ENCODE results near the gene NIPAL3.
"Not testable (repeated sequence)": the region's sequence is repeated elsewhere in the genome, so short reads cannot be mapped to it uniquely, and the experiment has no call there.

The NIPAL3 gene

DNA sequence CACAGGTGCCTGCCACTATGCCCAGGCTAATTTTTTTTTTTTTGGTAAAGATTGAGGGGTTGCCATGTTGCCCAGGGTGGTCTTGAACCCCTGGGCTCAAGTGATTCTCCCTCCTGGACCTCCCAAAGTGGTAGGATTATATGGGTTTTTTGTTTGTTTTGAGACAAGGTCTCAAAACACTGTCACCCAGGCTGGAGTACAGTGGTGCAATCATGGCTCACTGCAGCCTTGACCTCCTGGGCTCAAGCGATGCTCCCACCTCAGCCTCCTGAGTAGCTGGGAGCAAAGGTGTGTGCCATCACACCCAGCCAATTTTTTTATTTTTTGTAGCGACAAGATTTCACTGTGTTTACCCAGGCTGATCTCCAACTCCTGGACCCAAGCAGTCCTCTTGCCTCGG is 78.2 kb downstream of the NIPAL3 start:
- DNase-seq, result no peak

DNA sequence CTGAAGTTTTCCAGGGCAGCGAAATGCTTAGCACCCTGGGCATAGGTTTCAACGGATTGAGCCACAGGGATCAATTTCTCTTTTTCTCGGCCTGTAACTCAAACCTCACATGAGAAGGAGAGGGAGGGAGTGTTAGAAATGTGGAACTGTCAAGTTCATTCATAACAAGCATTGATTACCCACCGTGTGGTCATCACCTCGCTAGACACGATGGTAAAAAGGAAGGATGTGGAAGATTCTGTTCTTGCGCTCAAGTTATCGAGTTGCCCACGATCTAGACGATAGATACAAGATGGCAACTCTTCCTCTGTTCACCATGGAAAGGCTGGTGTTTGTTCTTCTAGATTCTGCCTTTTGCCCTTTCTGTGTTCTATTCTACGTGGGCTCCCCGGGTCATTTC is 83.0 kb downstream of the NIPAL3 start:
- no peak for DNase-seq

DNA sequence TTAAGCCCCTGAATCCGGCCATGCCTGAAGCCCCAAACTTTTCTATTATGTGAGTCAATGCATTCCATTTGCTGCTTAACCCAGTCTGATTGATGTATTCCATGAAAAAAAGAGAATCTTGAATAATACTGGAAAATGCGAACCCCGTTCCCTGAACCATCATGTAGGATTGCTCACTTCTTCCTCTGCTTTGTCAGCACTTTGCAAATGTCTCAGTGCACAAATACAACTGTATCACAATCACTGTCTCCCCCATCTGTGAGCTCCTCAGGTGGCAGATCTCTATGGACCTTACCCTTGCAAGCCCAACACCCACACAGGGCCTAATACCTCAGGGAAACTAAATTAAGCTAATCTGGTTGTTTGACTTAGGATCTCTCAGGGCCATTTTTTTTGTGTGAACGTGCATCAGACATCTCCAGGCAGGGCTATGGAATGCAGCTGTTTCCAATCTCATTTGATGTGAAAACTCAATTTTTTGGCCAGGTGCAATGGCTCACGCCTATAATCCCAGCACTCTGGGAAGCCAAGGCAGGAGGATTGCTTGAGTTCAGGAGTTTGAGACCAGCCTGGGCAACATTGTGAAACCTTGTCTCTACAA is 84.9 kb downstream of the NIPAL3 start:
- no peak for DNase-seq

DNA sequence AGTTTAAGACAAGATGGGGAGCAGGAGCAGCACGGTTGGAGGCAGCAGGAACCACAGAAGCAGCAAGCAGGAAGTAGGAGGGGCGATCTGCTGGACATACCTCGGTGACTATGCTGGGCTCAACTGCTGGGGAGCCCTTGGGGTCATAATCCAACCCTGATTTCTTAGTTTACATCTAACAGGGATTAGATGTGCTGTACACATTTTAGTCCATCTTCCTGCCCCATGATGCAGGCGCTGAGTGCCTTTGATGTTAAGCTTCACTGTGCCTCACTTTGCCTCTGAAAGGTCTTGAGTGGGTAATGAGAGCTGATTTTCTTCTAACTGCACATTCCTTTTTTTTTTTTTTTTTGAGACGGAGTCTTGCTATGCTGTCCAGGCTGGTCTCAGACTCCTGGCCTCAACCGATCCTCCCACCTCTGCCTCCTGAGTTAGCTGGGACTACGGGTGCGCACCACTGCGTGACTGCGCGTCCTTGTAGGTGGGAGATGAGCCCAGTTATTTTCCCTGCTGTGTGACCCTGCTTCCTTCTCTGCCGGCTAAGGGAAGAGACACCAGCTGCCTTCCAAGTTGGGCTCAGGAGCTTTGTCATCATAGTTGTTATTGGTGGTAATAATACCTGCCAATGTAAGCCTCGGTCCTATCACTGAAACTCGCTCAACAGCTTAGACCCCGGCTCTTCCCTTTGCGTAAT is 85.9 kb downstream of the NIPAL3 start:
- no peak for DNase-seq

DNA sequence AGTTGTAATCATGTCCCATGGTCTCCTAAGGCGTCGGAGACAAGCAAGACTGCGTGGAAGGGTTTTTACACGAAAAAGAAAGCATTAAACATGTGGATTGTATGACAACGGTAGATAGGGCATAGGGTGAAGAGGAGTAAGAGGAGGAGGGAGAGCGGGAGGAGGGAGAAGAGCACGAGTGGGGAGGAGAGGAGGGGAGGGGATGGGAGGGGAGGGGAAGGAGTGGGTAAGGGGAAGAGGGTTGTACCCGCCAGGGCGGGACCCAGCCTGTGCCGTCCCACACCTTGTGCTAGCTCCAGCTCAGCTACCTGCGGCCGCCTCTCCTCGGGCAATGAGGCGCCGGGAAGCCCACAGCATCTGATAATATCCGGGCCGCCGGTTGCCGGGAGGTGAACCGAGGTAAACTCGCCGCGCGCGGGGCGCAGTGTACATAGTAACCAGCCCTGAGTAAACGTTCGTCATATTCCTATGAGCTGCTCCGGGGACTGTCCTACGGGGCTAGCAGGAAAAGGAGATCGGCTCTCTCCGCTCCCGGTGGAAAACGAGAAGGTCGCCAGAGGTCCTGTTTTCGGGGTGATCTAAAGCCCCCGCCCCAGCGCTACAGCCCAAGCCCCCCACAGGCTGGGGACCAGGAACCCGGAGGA is 86.6 kb downstream of the NIPAL3 start:
- peak; percentile 60 for DNase-seq

DNA sequence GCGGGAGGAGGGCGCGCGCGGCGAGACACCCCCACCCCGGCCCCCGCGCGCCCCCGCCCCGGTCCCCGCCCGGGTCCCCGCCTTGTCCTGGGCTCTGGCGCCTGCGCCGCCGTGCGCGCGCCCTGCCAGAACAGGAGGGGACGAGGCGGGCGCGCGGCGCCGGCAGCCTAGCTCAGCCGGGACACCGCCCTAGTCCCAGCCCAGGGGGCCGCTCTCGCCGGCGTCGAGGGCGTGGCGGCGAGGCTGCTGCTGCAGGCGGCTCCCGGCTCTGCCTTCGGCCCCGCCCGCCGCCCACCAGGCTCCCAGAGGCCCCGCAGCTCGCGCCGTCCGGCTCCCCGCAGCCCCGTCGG is 87.1 kb downstream of the NIPAL3 start, which contains the start of gene RCAN3:
TSS of gene RCAN3 (plus strand) at position 128 of the 350 bp plus-strand sequence. CDS start 11,537 bp downstream, outside the sequence.
- peak; percentile 89 for DNase-seq

DNA sequence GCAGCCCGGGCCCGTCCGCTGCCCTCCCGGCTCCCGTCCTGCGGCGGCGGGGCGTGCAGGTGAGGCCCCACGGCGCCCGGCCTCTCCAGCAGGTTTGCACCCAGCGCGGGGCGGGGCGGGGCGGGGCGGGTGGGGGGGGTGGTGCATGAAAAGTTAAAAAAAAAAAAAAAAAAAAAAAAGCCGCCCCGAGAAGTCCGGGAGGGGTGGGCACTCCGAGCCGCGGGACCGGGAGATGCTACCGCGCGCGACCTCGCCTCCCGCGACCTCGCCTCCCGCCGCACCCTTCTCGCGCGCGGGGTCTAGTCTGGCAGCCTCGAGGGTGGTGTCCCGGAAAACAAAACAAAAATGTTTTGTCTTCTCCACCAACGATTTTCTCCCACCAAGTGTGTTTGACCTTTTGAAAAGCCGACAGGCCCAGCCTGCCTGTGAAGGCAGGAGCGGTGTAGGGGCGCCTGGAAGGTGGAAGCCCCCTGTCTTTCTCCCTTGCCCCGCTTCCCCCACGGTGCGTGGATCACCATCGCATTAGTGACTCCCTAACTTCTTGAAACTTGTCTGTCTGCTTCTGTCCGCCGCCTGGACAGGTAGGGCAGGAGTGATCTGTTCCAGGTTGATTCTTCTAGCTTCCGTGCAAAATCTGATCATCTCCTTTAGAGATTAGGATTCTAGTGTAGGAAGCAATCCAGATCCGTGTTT is 87.6 kb downstream of the NIPAL3 start:
- DNase-seq, result no peak

DNA sequence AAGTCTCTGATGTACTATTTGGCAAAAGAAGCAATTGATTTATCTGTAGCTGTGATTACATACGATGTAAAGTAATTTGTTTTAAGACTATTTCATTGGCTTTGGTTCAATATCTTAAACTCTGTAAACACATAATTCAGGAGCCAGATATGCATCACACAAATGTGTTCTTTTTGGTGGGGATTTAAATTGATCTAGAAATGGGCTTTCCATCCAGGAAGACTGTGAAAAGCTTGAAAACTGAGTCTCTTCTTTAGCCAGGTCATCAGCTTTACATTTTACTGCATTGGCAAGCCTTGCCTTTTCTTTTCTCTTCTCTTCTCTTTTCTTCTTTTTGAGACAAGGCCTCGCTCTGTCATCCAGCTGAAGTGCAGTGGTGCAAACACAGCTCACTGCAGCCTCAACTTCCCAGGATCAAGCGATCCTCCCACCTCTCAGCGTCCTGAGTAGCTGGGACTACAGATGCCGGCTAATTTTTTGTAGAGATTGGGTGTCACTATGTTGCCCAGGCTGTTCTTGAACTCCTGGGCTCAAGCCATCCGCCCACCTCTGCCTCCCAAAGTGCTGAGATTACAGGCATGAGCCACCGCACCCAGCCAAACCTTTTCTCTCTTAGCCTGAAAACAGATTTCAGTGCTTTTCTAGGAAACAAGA is 88.4 kb downstream of the NIPAL3 start:
- no peak for DNase-seq

DNA sequence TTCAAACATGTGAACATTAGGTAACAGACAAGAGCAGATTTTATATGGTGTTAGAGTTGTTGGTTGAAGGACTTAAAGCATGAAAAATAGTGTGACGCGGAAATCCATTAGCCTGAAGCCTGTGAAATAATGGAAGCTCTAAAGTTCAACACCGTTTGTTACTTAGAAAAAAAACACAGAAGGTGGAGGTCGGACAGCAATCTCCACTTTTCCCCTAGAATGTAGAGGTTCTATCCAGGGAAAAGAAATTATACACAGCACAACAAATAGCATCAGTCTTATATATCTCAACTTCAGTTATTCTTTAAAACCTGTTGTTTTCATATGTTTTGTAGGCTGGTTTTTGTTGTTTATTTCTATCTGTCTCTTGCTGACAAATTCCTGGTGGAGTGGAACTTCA is 89.0 kb downstream of the NIPAL3 start:
- DNase-seq, result no peak

DNA sequence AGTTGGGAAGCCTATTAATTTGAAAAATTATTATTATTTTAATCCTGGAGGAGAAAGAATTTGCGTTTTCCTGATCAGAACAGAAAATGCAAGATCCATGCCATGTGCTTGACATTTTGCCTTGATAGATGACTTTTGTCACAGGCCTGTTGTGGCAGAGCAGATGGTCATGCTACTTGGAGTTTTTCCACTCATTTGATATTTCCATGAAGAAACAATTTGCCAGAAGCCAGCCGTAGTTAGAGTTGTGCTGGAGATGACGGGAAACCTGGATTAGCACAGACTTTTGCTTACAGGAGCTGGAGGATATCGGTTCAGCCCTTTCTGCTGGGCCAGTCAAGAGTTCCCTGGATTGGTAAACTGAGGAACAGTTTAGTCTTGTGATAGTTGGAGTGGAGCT is 90.2 kb downstream of the NIPAL3 start:
- no peak for DNase-seq

DNA sequence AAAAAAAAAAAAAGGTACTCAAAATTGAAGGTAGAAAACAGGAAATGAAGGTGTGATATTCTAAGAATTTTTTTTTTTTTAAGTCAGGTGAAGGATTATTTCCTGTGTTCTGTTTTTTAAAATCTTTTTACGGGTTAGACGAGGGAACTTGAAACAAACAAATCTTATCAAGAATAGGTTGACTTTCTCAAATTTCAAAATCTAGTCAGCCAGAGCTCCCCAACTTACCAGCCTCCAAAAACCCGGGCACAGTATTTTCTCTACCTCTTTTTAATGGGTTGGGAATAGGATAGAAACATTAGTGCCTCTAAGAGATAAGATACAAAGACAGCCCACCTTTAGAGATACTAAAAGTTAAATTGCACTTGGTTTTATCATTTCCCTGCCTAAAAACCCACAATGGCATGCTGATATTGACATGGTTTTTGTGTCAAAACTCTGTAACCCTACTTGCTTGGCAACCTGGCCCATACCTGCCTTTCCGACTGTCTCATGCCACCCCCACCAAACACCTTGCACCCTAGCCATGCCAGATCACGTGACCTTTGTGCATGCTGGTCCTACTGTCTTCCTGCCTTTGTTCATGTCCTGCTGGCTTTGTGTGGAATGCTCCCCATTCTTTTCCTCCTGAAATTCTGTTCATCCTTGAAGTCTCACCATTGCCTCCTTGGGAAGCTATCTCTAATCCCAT is 91.2 kb downstream of the NIPAL3 start:
- DNase-seq, result no peak

DNA sequence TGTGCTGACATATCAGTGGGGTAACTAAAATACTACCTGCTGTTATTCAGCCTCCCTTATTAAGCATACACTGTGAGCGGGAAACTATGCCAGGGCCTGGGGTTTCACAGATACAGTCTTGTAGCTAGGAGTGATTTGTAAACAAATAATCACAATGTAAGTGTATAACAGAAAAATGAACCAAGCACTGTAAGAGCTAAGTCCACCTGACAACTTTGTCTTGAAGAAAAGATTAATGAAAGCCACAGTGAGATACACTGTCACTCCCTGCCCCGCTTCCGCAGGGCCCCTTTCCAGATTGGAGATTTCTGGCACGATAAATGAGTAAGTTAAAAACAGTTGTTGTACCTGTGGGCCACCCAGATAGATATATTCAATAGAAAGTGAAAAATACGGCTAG is 91.8 kb downstream of the NIPAL3 start:
- DNase-seq, result no peak

DNA sequence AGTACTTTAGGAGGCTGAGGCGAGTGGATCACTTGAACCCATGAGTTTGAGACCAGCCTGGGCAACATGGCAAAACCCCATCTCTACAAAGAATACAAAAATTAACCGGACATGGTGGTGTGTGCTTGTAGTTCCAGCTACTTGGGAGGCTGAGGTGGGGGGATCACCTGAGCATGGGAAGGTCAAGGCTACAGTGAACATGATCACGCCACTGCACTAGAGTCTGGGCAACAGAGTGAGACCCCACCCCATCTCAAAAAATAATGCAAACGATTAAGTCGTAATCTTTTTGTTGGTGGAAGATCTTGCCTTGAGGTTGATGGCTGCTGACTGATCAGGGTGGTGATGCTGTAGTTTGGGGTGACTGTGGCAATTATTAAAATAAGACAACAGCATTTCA is 93.3 kb downstream of the NIPAL3 start:
- DNase-seq, result no peak

DNA sequence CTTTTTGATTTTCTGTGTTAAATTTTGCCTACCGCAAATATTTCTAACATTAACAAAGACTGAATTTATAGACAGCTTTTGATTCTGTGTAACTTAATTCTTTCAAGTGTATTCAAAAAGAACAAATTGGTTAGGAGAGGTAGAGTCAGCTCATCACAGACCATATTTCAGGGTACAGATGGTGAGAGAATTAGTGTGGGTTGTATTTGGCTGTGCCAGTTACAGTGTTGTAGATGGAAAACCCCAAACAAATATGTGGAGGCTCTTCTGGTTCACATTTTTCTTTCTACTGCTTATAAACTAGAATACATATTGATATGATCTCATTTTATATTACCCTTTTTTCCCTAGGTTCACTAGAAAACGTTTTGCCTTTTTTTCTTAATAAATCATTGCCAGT is 98.1 kb downstream of the NIPAL3 start:
- no peak for DNase-seq

DNA sequence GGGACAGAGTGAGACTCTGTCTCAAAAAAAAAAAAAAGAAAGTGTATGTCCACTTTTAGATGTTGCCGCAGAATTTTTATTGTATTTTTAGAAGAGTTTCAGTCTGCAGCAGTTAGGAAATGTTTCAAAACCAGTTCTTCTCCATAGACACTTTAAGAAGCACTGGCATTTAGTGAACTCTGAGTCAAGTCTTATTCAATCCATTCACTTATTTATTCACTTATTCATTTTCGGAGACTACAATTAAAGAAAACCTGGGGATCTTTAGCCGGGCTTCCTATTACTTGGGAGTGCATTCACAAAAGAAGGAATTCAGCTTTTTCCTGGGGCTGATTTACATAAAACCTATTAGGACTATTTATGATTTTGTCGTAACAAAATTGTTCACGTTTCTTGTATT is 99.3 kb downstream of the NIPAL3 start:
- DNase-seq, result no peak

DNA sequence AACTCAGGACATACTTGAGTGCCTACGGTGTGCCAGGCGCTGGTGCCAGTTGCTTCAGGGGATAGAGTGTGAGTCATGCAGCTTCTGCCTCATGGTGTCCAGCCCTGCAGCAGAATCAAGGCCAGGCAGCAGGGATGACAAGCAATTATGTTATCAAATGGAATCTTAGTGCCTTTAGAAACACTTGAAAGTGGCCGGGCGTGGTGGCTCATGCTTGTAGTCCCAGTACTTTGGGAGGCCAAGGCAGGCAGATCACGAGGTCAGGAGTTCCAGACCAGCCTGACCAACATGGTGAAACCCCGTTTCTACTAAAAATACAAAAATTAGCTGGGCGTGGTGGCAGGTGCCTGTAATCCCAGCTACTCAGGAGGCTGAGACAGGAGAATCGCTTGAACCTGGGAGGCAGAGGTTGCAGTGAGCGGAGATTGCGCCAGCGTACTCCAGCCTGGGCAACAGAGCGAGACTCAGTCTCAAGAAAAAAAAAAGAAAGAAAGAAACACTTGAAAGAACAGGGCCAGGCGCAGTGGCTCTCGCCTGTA is 100.1 kb downstream of the NIPAL3 start:
- DNase-seq, result not testable (repeated sequence)

DNA sequence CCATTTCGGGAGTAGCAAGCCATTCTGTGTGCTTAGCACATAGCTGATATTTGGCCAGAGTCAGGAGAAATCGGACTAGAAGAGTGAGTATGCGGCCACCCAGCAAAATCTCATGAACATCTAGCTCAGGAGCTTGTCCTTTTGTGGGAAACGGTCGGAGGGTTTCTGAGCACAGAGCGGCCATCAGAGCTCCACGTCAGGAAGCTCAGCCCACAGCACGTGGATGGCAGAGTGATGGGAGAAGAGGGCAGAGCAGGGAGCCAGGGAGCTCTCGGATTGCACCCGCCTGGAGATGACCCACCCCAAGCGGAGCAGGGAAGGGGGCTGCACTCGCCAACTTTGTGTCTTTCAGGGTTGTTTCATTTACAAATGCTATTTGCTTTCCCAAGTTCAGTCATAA is 100.9 kb downstream of the NIPAL3 start:
- DNase-seq, result no peak

DNA sequence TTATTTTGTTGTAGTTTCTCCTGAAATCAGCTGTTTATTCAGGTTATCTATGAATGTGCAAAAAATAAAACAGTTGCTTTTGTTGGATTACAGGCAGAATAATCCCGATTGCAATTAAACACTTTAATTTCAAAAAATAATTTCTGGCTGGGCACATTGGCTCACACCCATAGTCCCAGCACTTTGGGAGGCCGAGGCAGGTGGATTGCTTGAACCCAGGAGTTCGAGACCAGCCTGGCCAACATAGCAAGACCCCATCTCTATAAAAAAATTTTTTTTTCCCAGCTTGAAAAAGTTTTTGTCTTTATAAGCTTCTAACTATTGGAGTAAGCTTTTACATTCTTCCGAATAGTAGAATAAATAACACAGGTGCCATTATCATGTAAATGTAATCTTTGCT is 102.3 kb downstream of the NIPAL3 start:
- DNase-seq, result no peak

DNA sequence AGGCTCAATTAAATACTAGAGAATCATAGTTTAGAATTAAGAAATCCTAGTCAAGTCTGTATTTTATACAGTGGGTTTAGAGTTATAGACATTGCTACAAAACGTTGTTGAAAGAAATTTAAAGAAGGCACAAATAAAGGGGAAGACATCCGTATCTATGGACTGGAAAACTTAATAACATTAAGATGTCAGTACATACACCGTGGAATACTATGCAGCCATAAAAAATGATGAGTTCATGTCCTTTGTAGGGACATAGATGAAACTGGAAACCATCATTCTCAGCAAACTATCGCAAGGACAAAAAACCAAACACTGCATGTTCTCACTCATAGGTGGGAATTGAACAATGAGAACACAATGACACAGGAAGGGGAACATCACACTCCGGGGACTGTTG is 104.7 kb downstream of the NIPAL3 start:
- not testable (repeated sequence) for DNase-seq
